Inferior parietal cortex (tissue), 1 donor: ENCODE measurements around the gene SH3GL3.

ENCODE experiments used
- DNase-seq: peaks from one replicate; pipeline ENCODE4 v3.0.0-alpha.2; 2016; ENCODE audit errors: extremely low spot score

SH3GL3 gene

GRCh38 chr15:83446904-83447709 is at the start of gene SH3GL3:
TSS of gene SH3GL3 (plus strand) at chr15:83447341. CDS start at chr15:83447534, 193 bp downstream.
- DNase-seq: peak; percentile 90

GRCh38 chr15:83398626-83399025 is 48.5 kb upstream of the SH3GL3 start:
- no peak for DNase-seq

- no peak for DNase-seq
Observed at GRCh38 chr15:83404121-83404520, 43.0 kb upstream of the SH3GL3 start.

- DNase-seq: no peak
Observed at GRCh38 chr15:83410532-83410931, 36.6 kb upstream of the SH3GL3 start.

GRCh38 chr15:83413054-83413719 is 34.0 kb upstream of the SH3GL3 start:
- no peak for DNase-seq

- DNase-seq: no peak
Observed at GRCh38 chr15:83422081-83422480, 25.1 kb upstream of the SH3GL3 start.

- no peak for DNase-seq
Observed at GRCh38 chr15:83422541-83422940, 24.6 kb upstream of the SH3GL3 start.

- DNase-seq: no peak
Observed at GRCh38 chr15:83424101-83424500, 23.0 kb upstream of the SH3GL3 start.

- no peak for DNase-seq
Observed at GRCh38 chr15:83430441-83430840, 16.7 kb upstream of the SH3GL3 start.

- DNase-seq: no peak
Observed at GRCh38 chr15:83431521-83431920, 15.6 kb upstream of the SH3GL3 start.

- no peak for DNase-seq
Observed at GRCh38 chr15:83435202-83435601, 11.9 kb upstream of the SH3GL3 start.

- DNase-seq: no peak
Observed at GRCh38 chr15:83435782-83436181, 11.4 kb upstream of the SH3GL3 start.

GRCh38 chr15:83436513-83437158 is 10.5 kb upstream of the SH3GL3 start:
- peak; percentile 66 for DNase-seq

GRCh38 chr15:83443076-83443847 is 3.9 kb upstream of the SH3GL3 start:
- no peak for DNase-seq

GRCh38 chr15:83444936-83445335 is 2.2 kb upstream of the SH3GL3 start:
- no peak for DNase-seq

GRCh38 chr15:83445643-83446042 is 1.5 kb upstream of the SH3GL3 start:
- no peak for DNase-seq

- DNase-seq: no peak
Observed at GRCh38 chr15:83446417-83446816, 724 bp upstream of the SH3GL3 start.

- no peak for DNase-seq
Observed at GRCh38 chr15:83449250-83449671, 2.1 kb downstream of the SH3GL3 start.

- DNase-seq: no peak
Observed at GRCh38 chr15:83449937-83450506, 2.9 kb downstream of the SH3GL3 start.

GRCh38 chr15:83457149-83457548 is 10.0 kb downstream of the SH3GL3 start:
- DNase-seq: no peak

- no peak for DNase-seq
Observed at GRCh38 chr15:83458381-83458780, 11.2 kb downstream of the SH3GL3 start.

GRCh38 chr15:83462026-83462425 is 14.9 kb downstream of the SH3GL3 start:
- no peak for DNase-seq
